ENCODE measurements around the gene GRHL3. TPM values are rescaled to one million over a fixed set of nuclear protein-coding genes. Genes with fewer than 3 reads are reported as not detected.
A peak's percentile ranks its signal among the peaks of the same experiment; 100 is the strongest.

GRHL3 gene
- total RNA-seq, 1 donor from 2014 or later: 2.1 TPM

- H3K4me3 Mint-ChIP-seq (ENCODE audit: unreplicated experiment): no peak overlapping the region
- no peak overlapping the region for H3K27ac Mint-ChIP-seq (ENCODE audit: unreplicated experiment)
- H3K4me1 Mint-ChIP-seq (ENCODE audit: unreplicated experiment): no peaks in the 10 kb centered on the region
- no peaks in the 10 kb centered on the region for H3K27me3 Mint-ChIP-seq (ENCODE audit: unreplicated experiment)
- TF ChIP-seq, protein P1, sequence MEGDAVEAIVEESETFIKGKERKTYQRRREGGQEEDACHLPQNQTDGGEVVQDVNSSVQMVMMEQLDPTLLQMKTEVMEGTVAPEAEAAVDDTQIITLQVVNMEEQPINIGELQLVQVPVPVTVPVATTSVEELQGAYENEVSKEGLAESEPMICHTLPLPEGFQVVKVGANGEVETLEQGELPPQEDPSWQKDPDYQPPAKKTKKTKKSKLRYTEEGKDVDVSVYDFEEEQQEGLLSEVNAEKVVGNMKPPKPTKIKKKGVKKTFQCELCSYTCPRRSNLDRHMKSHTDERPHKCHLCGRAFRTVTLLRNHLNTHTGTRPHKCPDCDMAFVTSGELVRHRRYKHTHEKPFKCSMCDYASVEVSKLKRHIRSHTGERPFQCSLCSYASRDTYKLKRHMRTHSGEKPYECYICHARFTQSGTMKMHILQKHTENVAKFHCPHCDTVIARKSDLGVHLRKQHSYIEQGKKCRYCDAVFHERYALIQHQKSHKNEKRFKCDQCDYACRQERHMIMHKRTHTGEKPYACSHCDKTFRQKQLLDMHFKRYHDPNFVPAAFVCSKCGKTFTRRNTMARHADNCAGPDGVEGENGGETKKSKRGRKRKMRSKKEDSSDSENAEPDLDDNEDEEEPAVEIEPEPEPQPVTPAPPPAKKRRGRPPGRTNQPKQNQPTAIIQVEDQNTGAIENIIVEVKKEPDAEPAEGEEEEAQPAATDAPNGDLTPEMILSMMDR (IDR thresholded peaks at IDR 0.05; ENCODE audit: unreplicated experiment): no peak
- no peaks in the 10 kb centered on the region for H3K9me3 Mint-ChIP-seq (ENCODE audit: unreplicated experiment)
- no peak for DNase-seq (ENCODE audit: low spot score)
- peaks cover 7% of the 10 kb centered on the region for H3K36me3 Mint-ChIP-seq (ENCODE audit: low read depth, unreplicated experiment)
Observed at GRCh38 chr1:24382165-24382577, 63.0 kb downstream of the GRHL3 start.

DNA sequence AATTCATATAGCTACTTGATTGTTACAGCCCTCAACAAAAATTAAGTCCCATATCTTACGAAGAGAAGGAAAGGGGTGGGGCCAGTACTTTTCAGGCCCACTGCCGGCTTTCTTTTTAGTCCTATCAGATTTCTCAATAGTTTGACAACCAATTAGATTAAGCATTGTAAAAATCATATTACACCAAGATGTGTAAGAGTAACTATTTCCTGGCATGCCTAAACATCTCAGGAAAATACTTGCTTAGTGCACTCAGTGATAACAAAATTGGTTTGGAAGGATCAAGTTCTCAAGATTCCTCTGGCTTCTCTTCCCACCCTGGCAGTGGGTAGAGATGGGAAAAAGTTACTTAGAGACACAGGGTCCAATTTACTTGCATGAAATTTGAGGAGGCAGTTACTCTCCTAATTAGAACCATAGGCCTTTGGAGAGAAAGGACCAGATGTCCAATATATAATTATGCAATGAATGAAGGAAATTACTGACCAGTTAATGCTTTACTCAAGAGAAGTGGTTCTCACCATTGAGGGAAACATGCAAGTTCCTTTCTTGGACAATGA is 64.3 kb downstream of the GRHL3 start:
- H3K4me1 Mint-ChIP-seq (ENCODE audit: unreplicated experiment): no peaks in the 10 kb centered on the region
- H3K27me3 Mint-ChIP-seq (ENCODE audit: unreplicated experiment): no peaks in the 10 kb centered on the region
- no peak overlapping the region for H3K27ac Mint-ChIP-seq (ENCODE audit: unreplicated experiment)

GRCh38 chr1:24384251-24385090 is 65.3 kb downstream of the GRHL3 start:
- Mint-ChIP-seq H3K4me3 (ENCODE audit: unreplicated experiment) (no peak overlapping the region), H3K27me3 (ENCODE audit: unreplicated experiment) (no peaks in the 10 kb centered on the region), H3K27ac (ENCODE audit: unreplicated experiment) (no peak overlapping the region), H3K4me1 (ENCODE audit: unreplicated experiment) (no peaks in the 10 kb centered on the region), H3K9me3 (ENCODE audit: unreplicated experiment) (no peaks in the 10 kb centered on the region), H3K36me3 (ENCODE audit: low read depth, unreplicated experiment) (peaks cover 4% of the 10 kb centered on the region)
- TF ChIP-seq, protein P1 (IDR thresholded peaks at IDR 0.05; ENCODE audit: unreplicated experiment): no peak
- DNase-seq (ENCODE audit: low spot score): no peak

More for the DNA sequence above, 64.3 kb downstream of the GRHL3 start:
- TF ChIP-seq, protein P1 (IDR thresholded peaks at IDR 0.05; ENCODE audit: unreplicated experiment): no peak
- Mint-ChIP-seq H3K9me3 (ENCODE audit: unreplicated experiment) (no peaks in the 10 kb centered on the region), H3K4me3 (ENCODE audit: unreplicated experiment) (no peak overlapping the region), H3K36me3 (ENCODE audit: low read depth, unreplicated experiment) (peaks cover 7% of the 10 kb centered on the region)
- DNase-seq (ENCODE audit: low spot score): no peak

GRCh38 chr1:24385160-24385940 is 66.2 kb downstream of the GRHL3 start:
- Mint-ChIP-seq H3K27ac (ENCODE audit: unreplicated experiment) (no peak overlapping the region), H3K27me3 (ENCODE audit: unreplicated experiment) (no peaks in the 10 kb centered on the region), H3K9me3 (ENCODE audit: unreplicated experiment) (no peaks in the 10 kb centered on the region), H3K36me3 (ENCODE audit: low read depth, unreplicated experiment) (peaks cover 4% of the 10 kb centered on the region), H3K4me3 (ENCODE audit: unreplicated experiment) (no peak overlapping the region), H3K4me1 (ENCODE audit: unreplicated experiment) (no peaks in the 10 kb centered on the region)
- peak; percentile 21 for DNase-seq (ENCODE audit: low spot score)
- TF ChIP-seq, protein P1 (IDR thresholded peaks at IDR 0.05; ENCODE audit: unreplicated experiment): peak; percentile 48
